GM12878 (cell line): ENCODE results near the gene ETV7. TPM values are rescaled to one million over a fixed set of nuclear protein-coding genes. Genes with fewer than 3 reads are reported as not detected.

ENCODE experiments used
- ATAC-seq: fragments of 200-7000 bp; cut with Tn5 transposase; 3 replicates; pipeline ENCODE4 v1.9.1; 2020; ENCODE audit warnings: mild to moderate bottlenecking, moderate library complexity
- BruUV-seq: library from RNA; stranded (reverse); fragments of 400-500 nt; replicated peaks from 2 replicates; lab custom pipeline; 2021; lab: Mats Ljungman, UMichigan
- CTCF ChIA-PET: fragments of 300-600 bp; sonication (Branson Sonifier 250); formaldehyde crosslinking; extraction: SDS; loops from one replicate; lab custom pipeline; 2021; ENCODE audit warnings: inconsistent platforms; lab: Yijun Ruan, JAX
- POLR2A ChIA-PET: fragments of 350-600 bp; formaldehyde crosslinking; extraction: SDS; loops from one replicate; lab custom pipeline; 2021; ENCODE audit warnings: inconsistent platforms; lab: Charles Lee
- RAD21 ChIA-PET: fragments of 300-600 bp; sonication (Branson Sonifier 250); formaldehyde crosslinking; loops from one replicate; lab custom pipeline; 2023; ENCODE audit warnings: antibody characterized with exemption; ENCODE audit not compliant: unreplicated experiment; lab: Charles Lee
- SMC1A ChIA-PET: fragments of 300-600 bp; sonication (Branson Sonifier 250); formaldehyde crosslinking; loops from one replicate; lab custom pipeline; 2023; ENCODE audit not compliant: unreplicated experiment, uncharacterized antibody; lab: Charles Lee
- DNase-seq: peaks from one replicate; pipeline ENCODE4 v3.0.0-alpha.2; 2011; ENCODE audit warnings: low read depth, low spot score
- FAIRE-seq: peaks from 3 replicates; lab custom pipeline; 2011; peaks lifted over from hg19 to GRCh38; lab: Jason Lieb, UNC
- H2AFZ ChIP-seq: 2 replicates; pipeline ENCODE4 v1.6.0; 2011; ENCODE audit warnings: low read depth, low read length, control low read depth; ENCODE audit not compliant: control insufficient read depth
- H3K27ac ChIP-seq: 2 replicates; pipeline ENCODE4 v1.5.1; 2011; ENCODE audit warnings: control low read depth; ENCODE audit not compliant: control insufficient read depth, insufficient read depth
- H3K27me3 ChIP-seq, 2 experiments: replicated peaks in 1 of 2; 2 replicates each; pipeline versions ENCODE4 v1.6.0 to v1.6.1; 2011; ENCODE audit warnings: low read length in 1 of 2; ENCODE audit not compliant: control insufficient read depth in 2 of 2, insufficient read depth in 2 of 2
- H3K36me3 ChIP-seq, 2 experiments: 2 replicates each; pipeline ENCODE4 v1.5.1; 2011; ENCODE audit warnings: low read length in 1 of 2; ENCODE audit not compliant: control insufficient read depth in 2 of 2, insufficient read depth in 2 of 2
- H3K4me1 ChIP-seq: 2 replicates; pipeline ENCODE4 v1.6.1; 2011; ENCODE audit warnings: mild to moderate bottlenecking, low read length, moderate library complexity, mixed read lengths; ENCODE audit not compliant: control insufficient read depth, insufficient read depth
- H3K4me2 ChIP-seq: 2 replicates; pipeline ENCODE4 v1.6.0; 2011; ENCODE audit warnings: control low read depth; ENCODE audit not compliant: control insufficient read depth, insufficient read depth
- H3K4me3 ChIP-seq: fragments of 200-600 bp; sonication (generic); 2 replicates; pipeline ENCODE4 v1.5.1; 2016
- H3K79me2 ChIP-seq: 2 replicates; pipeline ENCODE4 v1.6.0; 2011; ENCODE audit warnings: low read length; ENCODE audit not compliant: control insufficient read depth, insufficient read depth
- H3K9ac ChIP-seq: 2 replicates; pipeline ENCODE4 v1.8.0; 2011; ENCODE audit warnings: low read length, control low read depth, mixed read lengths; ENCODE audit not compliant: control insufficient read depth, insufficient read depth
- H3K9me3 ChIP-seq: replicated peaks from 3 replicates; pipeline ENCODE4 v1.5.1; 2011; ENCODE audit warnings: mild to moderate bottlenecking, low read length; ENCODE audit not compliant: control insufficient read depth, insufficient read depth
- H4K20me1 ChIP-seq: 2 replicates; pipeline ENCODE4 v1.6.0; 2011; ENCODE audit not compliant: control insufficient read depth, insufficient read depth
- BCLAF1 ChIP-seq: fragments of 450-650 bp; IDR thresholded peaks from 2 replicates; pipeline ENCODE4 v1.6.1; 2017; ENCODE audit warnings: antibody characterized with exemption, mild to moderate bottlenecking, moderate library complexity
- BMI1 ChIP-seq: fragments of 450-650 bp; IDR thresholded peaks from 2 replicates; pipeline ENCODE4 v1.6.1; 2016; ENCODE audit warnings: mild to moderate bottlenecking, moderate library complexity, borderline replicate concordance
- CBFB ChIP-seq: IDR thresholded peaks from 2 replicates; pipeline ENCODE4 v1.6.1; 2016; ENCODE audit warnings: antibody characterized with exemption, low read depth
- CEBPB ChIP-seq, 2 experiments: fragments of 150-350 bp in 1 of 2; IDR thresholded peaks; 2 replicates each; pipeline ENCODE4 v1.6.1; 2012 to 2014; ENCODE audit warnings: low read depth in 2 of 2, low read length in 2 of 2, borderline replicate concordance in 1 of 2, inconsistent platforms in 1 of 2
- FOXK2 ChIP-seq: fragments of 450-650 bp; IDR thresholded peaks from 2 replicates; pipeline ENCODE4 v1.6.1; 2017; ENCODE audit warnings: mild to moderate bottlenecking, moderate library complexity
- FOXM1 ChIP-seq: IDR thresholded peaks from 2 replicates; pipeline ENCODE4 v1.6.1; 2012; ENCODE audit warnings: low read depth, mild to moderate bottlenecking, inconsistent platforms, low read length, moderate library complexity
- HCFC1 ChIP-seq: fragments of 150-350 bp; IDR thresholded peaks from 2 replicates; pipeline ENCODE4 v1.6.1; 2014; ENCODE audit warnings: low read length
- JUND ChIP-seq: IDR thresholded peaks from 2 replicates; pipeline ENCODE4 v1.6.1; 2012; ENCODE audit warnings: low read depth, mild to moderate bottlenecking, low read length, improper control_type of control experiment, moderate library complexity
- LARP7 ChIP-seq: fragments of 450-650 bp; IDR thresholded peaks from 2 replicates; pipeline ENCODE4 v1.6.1; 2017; ENCODE audit warnings: mild to moderate bottlenecking
- MYC ChIP-seq: IDR thresholded peaks from 2 replicates; pipeline ENCODE4 v1.6.1; 2011; ENCODE audit warnings: mild to moderate bottlenecking, low read length, moderate library complexity, inconsistent platforms; ENCODE audit not compliant: insufficient read depth, insufficient replicate concordance, insufficient read length, severe bottlenecking
- NBN ChIP-seq: fragments of 450-650 bp; IDR thresholded peaks from 2 replicates; pipeline ENCODE4 v1.6.1; 2016
- PAX5 ChIP-seq: IDR thresholded peaks from 2 replicates; pipeline ENCODE4 v1.6.1; 2011; ENCODE audit warnings: low read depth, low read length, borderline replicate concordance
- POLR2A ChIP-seq: IDR thresholded peaks from 2 replicates; pipeline ENCODE4 v1.6.1; 2011; ENCODE audit warnings: low read depth, mild to moderate bottlenecking, low read length
- POLR2AphosphoS5 ChIP-seq: IDR thresholded peaks from 2 replicates; pipeline ENCODE4 v1.6.1; 2011; ENCODE audit warnings: mild to moderate bottlenecking, low read length, inconsistent platforms
- POU2F2 ChIP-seq: IDR thresholded peaks from 3 replicates; pipeline ENCODE4 v1.6.1; 2011; ENCODE audit warnings: low read depth, mild to moderate bottlenecking, low read length, borderline replicate concordance
- RAD21 ChIP-seq: IDR thresholded peaks from 2 replicates; pipeline ENCODE4 v1.6.1; 2011; ENCODE audit warnings: mild to moderate bottlenecking, low read depth, low read length, moderate library complexity; ENCODE audit not compliant: insufficient read depth
- RELA ChIP-seq: fragments of 450-650 bp; IDR thresholded peaks from 2 replicates; pipeline ENCODE4 v1.8.0; 2014; ENCODE audit warnings: borderline replicate concordance; ENCODE audit not compliant: partially characterized antibody
- RUNX3 ChIP-seq: IDR thresholded peaks from 2 replicates; pipeline ENCODE4 v1.6.1; 2012; ENCODE audit warnings: low read length, inconsistent platforms
- SMAD5 ChIP-seq: IDR thresholded peaks from 2 replicates; pipeline ENCODE4 v1.6.1; 2016; ENCODE audit warnings: antibody characterized with exemption, low read depth
- SMC3 ChIP-seq: IDR thresholded peaks from 2 replicates; pipeline ENCODE4 v1.6.1; 2011; ENCODE audit warnings: low read length, improper control_type of control experiment, borderline replicate concordance
- STAT3 ChIP-seq: IDR thresholded peaks from 2 replicates; pipeline ENCODE4 v1.6.1; 2011; ENCODE audit warnings: low read depth, low read length, improper control_type of control experiment
- SUZ12 ChIP-seq: fragments of 200-600 bp; sonication (generic); IDR thresholded peaks from one replicate; pipeline ENCODE4 v1.6.1; 2018; ENCODE audit warnings: antibody characterized with exemption, mild to moderate bottlenecking; ENCODE audit not compliant: unreplicated experiment
- TARDBP ChIP-seq: IDR thresholded peaks from 2 replicates; pipeline ENCODE4 v1.6.1; 2016; ENCODE audit warnings: borderline replicate concordance
- YBX1 ChIP-seq: fragments of 450-650 bp; IDR thresholded peaks from 2 replicates; pipeline ENCODE4 v1.6.1; 2016; ENCODE audit warnings: antibody characterized with exemption
- ZBED1 ChIP-seq: IDR thresholded peaks from 2 replicates; pipeline ENCODE4 v1.6.1; 2016; ENCODE audit warnings: borderline replicate concordance
- ZNF274 ChIP-seq: IDR thresholded peaks from one replicate; pipeline ENCODE4 v1.8.0; 2011; ENCODE audit not compliant: insufficient read length, insufficient read depth
- ZSCAN29 ChIP-seq: fragments of 450-650 bp; IDR thresholded peaks from 2 replicates; pipeline ENCODE4 v1.6.1; 2017; ENCODE audit warnings: mild to moderate bottlenecking, moderate library complexity
- WGBS: methylation state at CpG from one replicate; pipeline ENCODE4 v1.1.6; 2016; ENCODE audit warnings: low lambda C conversion rate; ENCODE audit not compliant: insufficient replicate concordance, insufficient coverage; ENCODE audit errors: missing lambda C conversion rate; 5-methylcytosine and 5-hydroxymethylcytosine counted together
- in situ Hi-C: fragments of 300-500 bp; cut with MboI; formaldehyde crosslinking; loops from 9 replicates; pipeline ENCODE4 v1.14.3; 2018; ENCODE audit warnings: mixed read lengths
- intact Hi-C: fragments of 100-400 bp; cut with micrococcal nuclease; formaldehyde crosslinking; loops from one replicate; pipeline ENCODE4 v1.14.2; 2022; ENCODE audit not compliant: unreplicated experiment
- polyA plus RNA-seq, 11 experiments: library from polyadenylated mRNA; depleted of rRNA in 4 of 11; unstranded in 6 of 11; stranded (reverse) in 5 of 11; fragments of >200 nt; fragmentation: Nextera tagmentation in 4 of 11; fragmentation: Illumina TruSeq in 1 of 11; extraction: Ambion mirVana in 4 of 11; extraction: Trizol in 1 of 11; gene quantifications; 1 replicate in 1 of 11; 2 replicates in 10 of 11; pipeline versions ENCODE4 v1.2.1 to v1.2.3, GENCODE V29; 2011 to 2016; ENCODE audit warnings: inconsistent platforms in 2 of 11, missing spikeins in 2 of 11, low read depth in 1 of 11
- total RNA-seq, 4 experiments: library from RNA; depleted of rRNA in 3 of 4; stranded (reverse); fragments of >200 nt in 3 of 4; fragmentation: Illumina TruSeq in 1 of 4; extraction: Trizol in 1 of 4; gene quantifications; 2 replicates each; pipeline versions ENCODE4 v1.2.1 to v1.2.3, GENCODE V29; 2013 to 2021

The ETV7 gene
- total and polyA plus RNA-seq, 10 of the 15 experiments (the other 5 are each of a cell fraction or from before 2014, with no cell fraction given) = 0.04 to 1.8 (median 1.3) TPM

GRCh38 chr6:36355819-36356218, 31.6 kb downstream of the ETV7 start:
- SMC1A ChIA-PET = interaction anchor here (0.5 to 19.6 kb wide), 9 partner anchors 8 to 261 kb away, joined by 3 to 386 read pairs (median 3); partner anchors contain the start of gene BNIP5
- Histone ChIP-seq H3K9ac (no peak overlapping the region), H3K36me3 (no peaks in the 10 kb centered on the region), H3K4me2 (no peak overlapping the region), H3K27ac (no peak overlapping the region), H3K27me3 (no peaks in the 10 kb centered on the region), H2AFZ (no peak overlapping the region), H3K4me3 (no peak overlapping the region), H3K79me2 (no peaks in the 10 kb centered on the region), H4K20me1 (no peaks in the 10 kb centered on the region), H3K9me3 (no peaks in the 10 kb centered on the region), H3K4me1 (peaks cover 24% of the 10 kb centered on the region)
- FAIRE-seq = no peak
- 13% methylated on average over 4 of the region's 4 CpGs for WGBS
- RAD21 ChIA-PET = interaction anchor here (1.5 to 11.7 kb wide), 4 partner anchors 9 to 327 kb away, joined by 4 to 311 read pairs (median 95); partner anchors contain the start of genes BNIP5 and MAPK14
- no peak for DNase-seq
- ATAC-seq = peak; percentile 6; the same call in 2 of the 3 replicates
- BruUV-seq = no TSS peak
- POLR2A ChIA-PET = interaction anchor here (0.5 to 4.5 kb wide), 9 partner anchors 9 to 899 kb away, joined by 3 to 44 read pairs (median 3); partner anchors contain the start of gene BNIP5
- in situ Hi-C loops (loop anchor here (5.0 kb wide), 1 partner anchor 234 kb away; no protein-coding TSS in a partner anchor), intact Hi-C loops (loop anchor here (5.0 kb wide), 1 partner anchor 159 kb away; the partner anchor contains the start of gene BRPF3)
- CTCF ChIA-PET = interaction anchor here (1.0 to 17.3 kb wide), 4 partner anchors 14 to 225 kb away, joined by 4 to 483 read pairs (median 160); partner anchors contain the start of gene BNIP5
- TF ChIP-seq NBN = no peak
- TF ChIP-seq STAT3 = no peak
- no peak for TF ChIP-seq SMC3
- peak; percentile 95 for TF ChIP-seq RUNX3
- TF ChIP-seq RAD21 = no peak
- TF ChIP-seq TARDBP = no peak
- no peak for TF ChIP-seq SMAD5
- TF ChIP-seq CBFB = no peak; the same call in 1 of the 2 replicates
- TF ChIP-seq ZNF274 = no peak
- TF ChIP-seq POLR2A = no peak
- no peak for TF ChIP-seq POU2F2
- TF ChIP-seq MYC = no peak
- no peak for TF ChIP-seq YBX1
- no peak for TF ChIP-seq PAX5
- peak; percentile 55; the same call in 1 of the 2 replicates for TF ChIP-seq BMI1
- no peak for TF ChIP-seq ZSCAN29
- no peak for TF ChIP-seq FOXK2
- no peak for TF ChIP-seq RELA
- no peak for TF ChIP-seq ZBED1
- TF ChIP-seq CEBPB (IDR thresholded peaks at IDR 0.05; ENCODE audit: borderline replicate concordance in 1 of 2, low read depth in 2 of 2, low read length in 2 of 2) = peak; percentile 36 to 55; a peak in 1 of 4 replicates
- peak; percentile 31; the same call in 1 of the 2 replicates for TF ChIP-seq FOXM1
- TF ChIP-seq BCLAF1 = no peak
- no peak for TF ChIP-seq LARP7
- no peak for TF ChIP-seq SUZ12
- TF ChIP-seq JUND = no peak
- TF ChIP-seq HCFC1 = no peak
- no peak for TF ChIP-seq POLR2AphosphoS5
